Astrocyte (in vitro differentiated cells and primary cell): ENCODE results near the gene DCHS2. TPM values are rescaled to one million over a fixed set of nuclear protein-coding genes. Genes with fewer than 3 reads are reported as not detected.
A peak's percentile ranks its signal among the peaks of the same experiment; 100 is the strongest.

Experiments used
- DNase-seq: peaks from one replicate; pipeline ENCODE4 v3.0.0-alpha.2; 2010; ENCODE audit warnings: low read depth
- FAIRE-seq: peaks from 2 replicates; lab custom pipeline; 2011; peaks lifted over from hg19 to GRCh38; lab: Jason Lieb, UNC
- H2AFZ ChIP-seq: 2 replicates; pipeline ENCODE4 v1.6.0; 2012; ENCODE audit warnings: low read depth, low read length, inconsistent platforms
- H3K27ac ChIP-seq: 2 replicates; pipeline ENCODE4 v1.5.1; 2011; ENCODE audit warnings: low read depth, low read length, inconsistent platforms
- H3K27me3 ChIP-seq: 2 replicates; pipeline ENCODE4 v1.6.0; 2011; ENCODE audit warnings: low read length, inconsistent platforms; ENCODE audit not compliant: insufficient read depth
- H3K36me3 ChIP-seq: 2 replicates; pipeline ENCODE4 v1.5.1; 2011; ENCODE audit warnings: low read length, inconsistent platforms; ENCODE audit not compliant: insufficient read depth
- H3K4me1 ChIP-seq: 2 replicates; pipeline ENCODE4 v1.5.1; 2011; ENCODE audit warnings: low read length, inconsistent platforms; ENCODE audit not compliant: insufficient read depth
- H3K4me2 ChIP-seq: 2 replicates; pipeline ENCODE4 v1.6.0; 2012; ENCODE audit warnings: low read length, inconsistent platforms
- H3K4me3 ChIP-seq: 2 replicates; pipeline ENCODE4 v1.5.1; 2011; ENCODE audit warnings: low read depth, mild to moderate bottlenecking, low read length, inconsistent platforms; ENCODE audit not compliant: insufficient read depth
- H3K79me2 ChIP-seq: 2 replicates; pipeline ENCODE4 v1.6.0; 2012; ENCODE audit warnings: mild to moderate bottlenecking, low read length, inconsistent platforms; ENCODE audit not compliant: insufficient read depth
- H3K9ac ChIP-seq: 2 replicates; pipeline ENCODE4 v1.6.0; 2012; ENCODE audit warnings: mild to moderate bottlenecking, low read length, inconsistent platforms
- H3K9me3 ChIP-seq: 2 replicates; pipeline ENCODE4 v1.5.1; 2012; ENCODE audit warnings: low read depth, mild to moderate bottlenecking, low read length, inconsistent platforms; ENCODE audit not compliant: insufficient read depth
- H4K20me1 ChIP-seq: 2 replicates; pipeline ENCODE4 v1.6.0; 2012; ENCODE audit warnings: low read length, inconsistent platforms; ENCODE audit not compliant: insufficient read depth
- H3K27ac Mint-ChIP-seq: one replicate; pipeline ENCODE4 v1.8.0; 2021; ENCODE audit warnings: mild to moderate bottlenecking, mixed read lengths; ENCODE audit not compliant: unreplicated experiment
- H3K27me3 Mint-ChIP-seq: one replicate; pipeline ENCODE4 v1.8.0; 2021; ENCODE audit warnings: low read depth, mixed read lengths; ENCODE audit not compliant: unreplicated experiment
- H3K36me3 Mint-ChIP-seq: one replicate; pipeline ENCODE4 v1.8.0; 2021; ENCODE audit warnings: low read depth, mixed read lengths; ENCODE audit not compliant: unreplicated experiment
- H3K4me1 Mint-ChIP-seq: one replicate; pipeline ENCODE4 v1.8.0; 2021; ENCODE audit warnings: low read depth, mixed read lengths; ENCODE audit not compliant: unreplicated experiment
- H3K4me3 Mint-ChIP-seq: one replicate; pipeline ENCODE4 v1.8.0; 2021; ENCODE audit warnings: mild to moderate bottlenecking, moderate library complexity, mixed read lengths; ENCODE audit not compliant: unreplicated experiment
- H3K9me3 Mint-ChIP-seq: one replicate; pipeline ENCODE4 v1.8.0; 2021; ENCODE audit warnings: mild to moderate bottlenecking, mixed read lengths; ENCODE audit not compliant: unreplicated experiment
- EZH2 ChIP-seq: IDR thresholded peaks from 2 replicates; pipeline ENCODE4 v1.6.1; 2012; ENCODE audit warnings: mild to moderate bottlenecking, low read length, inconsistent platforms; ENCODE audit not compliant: insufficient read depth
- total RNA-seq: library from RNA; stranded (reverse); gene quantifications from 2 replicates; pipeline ENCODE4 v1.2.1, GENCODE V29; 2021
- TF ChIP-seq, protein P1 (sequence below): IDR thresholded peaks from 2 replicates; pipeline ENCODE4 v1.5.1; 2011; ENCODE audit warnings: low read depth, mild to moderate bottlenecking, inconsistent platforms, low read length, moderate library complexity; ENCODE audit not compliant: insufficient read depth

DCHS2 gene
- total RNA-seq, 1 donor from 2014 or later, result 0.25 TPM

DNA sequence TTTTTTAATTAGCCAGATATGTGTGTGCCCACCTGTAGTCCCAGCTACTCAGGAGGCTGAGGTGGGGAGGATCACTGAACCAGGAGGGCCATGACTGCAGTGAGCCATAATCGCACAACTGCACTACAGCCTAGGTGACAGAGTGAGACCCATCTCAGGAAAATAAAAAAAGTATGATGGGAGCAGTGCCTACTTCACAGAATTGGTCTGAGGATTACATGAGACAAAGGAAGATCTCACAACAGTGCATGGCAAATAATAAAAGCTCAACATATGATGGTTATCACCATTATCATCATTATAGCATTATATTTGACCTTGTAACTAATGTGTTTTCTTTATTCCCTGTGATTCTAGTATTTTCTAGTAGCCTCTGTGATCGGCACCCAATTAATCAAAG lies 19.9 kb upstream of the DCHS2 start:
- Histone ChIP-seq H3K9me3 (no peaks in the 10 kb centered on the region), H3K27me3 (peaks cover 2% of the 10 kb centered on the region), H3K79me2 (no peaks in the 10 kb centered on the region), H4K20me1 (no peaks in the 10 kb centered on the region), H3K36me3 (no peaks in the 10 kb centered on the region), H3K4me2 (no peak overlapping the region), H3K4me3 (no peak overlapping the region), H2AFZ (no peak overlapping the region), H3K27ac (no peak overlapping the region), H3K9ac (no peak overlapping the region), H3K4me1 (no peaks in the 10 kb centered on the region)
- Mint-ChIP-seq H3K36me3 (no peaks in the 10 kb centered on the region), H3K27me3 (no peaks in the 10 kb centered on the region), H3K27ac (no peak overlapping the region), H3K4me1 (peaks cover 4% of the 10 kb centered on the region), H3K9me3 (peaks cover 4% of the 10 kb centered on the region), H3K4me3 (no peak overlapping the region)
- DNase-seq (no peak), FAIRE-seq (no peak)
- TF ChIP-seq EZH2, result no peak
- TF ChIP-seq, protein P1, sequence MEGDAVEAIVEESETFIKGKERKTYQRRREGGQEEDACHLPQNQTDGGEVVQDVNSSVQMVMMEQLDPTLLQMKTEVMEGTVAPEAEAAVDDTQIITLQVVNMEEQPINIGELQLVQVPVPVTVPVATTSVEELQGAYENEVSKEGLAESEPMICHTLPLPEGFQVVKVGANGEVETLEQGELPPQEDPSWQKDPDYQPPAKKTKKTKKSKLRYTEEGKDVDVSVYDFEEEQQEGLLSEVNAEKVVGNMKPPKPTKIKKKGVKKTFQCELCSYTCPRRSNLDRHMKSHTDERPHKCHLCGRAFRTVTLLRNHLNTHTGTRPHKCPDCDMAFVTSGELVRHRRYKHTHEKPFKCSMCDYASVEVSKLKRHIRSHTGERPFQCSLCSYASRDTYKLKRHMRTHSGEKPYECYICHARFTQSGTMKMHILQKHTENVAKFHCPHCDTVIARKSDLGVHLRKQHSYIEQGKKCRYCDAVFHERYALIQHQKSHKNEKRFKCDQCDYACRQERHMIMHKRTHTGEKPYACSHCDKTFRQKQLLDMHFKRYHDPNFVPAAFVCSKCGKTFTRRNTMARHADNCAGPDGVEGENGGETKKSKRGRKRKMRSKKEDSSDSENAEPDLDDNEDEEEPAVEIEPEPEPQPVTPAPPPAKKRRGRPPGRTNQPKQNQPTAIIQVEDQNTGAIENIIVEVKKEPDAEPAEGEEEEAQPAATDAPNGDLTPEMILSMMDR, result no peak

DNA sequence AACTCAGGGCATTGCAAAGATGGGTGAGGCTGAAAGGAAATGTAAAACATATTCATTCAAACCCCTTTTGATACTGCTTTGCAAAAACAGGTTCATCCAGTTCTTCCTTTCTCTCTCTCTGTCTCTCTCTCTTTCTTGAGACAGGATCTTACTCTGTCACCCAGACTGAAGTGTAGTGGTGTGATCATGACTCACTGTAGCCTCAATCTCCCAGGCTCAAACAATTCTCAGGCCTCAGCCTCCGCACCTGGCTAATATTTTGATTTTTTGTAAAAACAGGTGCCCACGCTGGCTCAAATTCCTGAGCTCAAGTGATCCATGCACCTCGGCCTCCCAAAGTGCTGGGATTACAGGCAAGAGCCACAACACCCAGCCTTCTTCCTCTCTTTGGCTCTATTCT lies 15.6 kb upstream of the DCHS2 start:
- Mint-ChIP-seq H3K9me3 (no peaks in the 10 kb centered on the region), H3K27ac (no peak overlapping the region), H3K4me1 (peaks cover 4% of the 10 kb centered on the region), H3K4me3 (no peak overlapping the region), H3K27me3 (peaks cover 2% of the 10 kb centered on the region), H3K36me3 (no peaks in the 10 kb centered on the region)
- no peaks in the 10 kb centered on the region for H3K36me3 ChIP-seq
- no peak overlapping the region for H3K9ac ChIP-seq
- no peak overlapping the region for H2AFZ ChIP-seq
- FAIRE-seq, result no peak
- H3K27me3 ChIP-seq, result peaks cover 2% of the 10 kb centered on the region
- DNase-seq, result no peak
- no peaks in the 10 kb centered on the region for H4K20me1 ChIP-seq
- no peak overlapping the region for H3K4me3 ChIP-seq
- H3K79me2 ChIP-seq, result no peaks in the 10 kb centered on the region
- no peak overlapping the region for H3K4me2 ChIP-seq
- H3K4me1 ChIP-seq, result no peaks in the 10 kb centered on the region
- no peak for TF ChIP-seq EZH2
- TF ChIP-seq, protein P1, result no peak
- no peaks in the 10 kb centered on the region for H3K9me3 ChIP-seq
- H3K27ac ChIP-seq, result no peak overlapping the region

DNA sequence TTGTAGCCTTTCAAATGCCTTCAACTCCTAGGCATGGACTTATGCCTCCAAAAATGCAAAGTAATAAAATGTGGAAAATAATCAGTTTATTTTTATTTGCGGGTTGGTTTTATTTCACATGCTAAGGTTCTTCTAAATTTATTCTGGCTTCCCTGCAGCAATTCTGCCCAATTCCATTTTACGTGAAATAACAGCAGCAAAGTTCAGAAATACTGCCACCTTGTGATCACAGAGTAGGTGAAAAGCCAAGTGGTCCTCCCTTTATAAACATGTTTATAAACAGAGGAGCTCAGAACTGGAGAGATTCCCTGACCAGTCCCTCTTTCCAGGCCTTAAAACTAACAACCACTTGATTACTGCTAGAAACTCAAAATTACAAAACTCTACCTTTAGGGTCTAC lies 14.7 kb upstream of the DCHS2 start:
- Mint-ChIP-seq H3K27ac (no peak overlapping the region), H3K9me3 (no peaks in the 10 kb centered on the region), H3K27me3 (peaks cover 2% of the 10 kb centered on the region), H3K4me1 (peaks cover 4% of the 10 kb centered on the region), H3K36me3 (no peaks in the 10 kb centered on the region), H3K4me3 (no peak overlapping the region)
- H2AFZ ChIP-seq, result no peak overlapping the region
- DNase-seq, result no peak
- no peaks in the 10 kb centered on the region for H4K20me1 ChIP-seq
- H3K4me3 ChIP-seq, result no peak overlapping the region
- no peaks in the 10 kb centered on the region for H3K36me3 ChIP-seq
- H3K79me2 ChIP-seq, result no peaks in the 10 kb centered on the region
- no peak overlapping the region for H3K9ac ChIP-seq
- H3K4me1 ChIP-seq, result no peaks in the 10 kb centered on the region
- H3K4me2 ChIP-seq, result no peak overlapping the region
- FAIRE-seq, result no peak
- H3K9me3 ChIP-seq, result no peaks in the 10 kb centered on the region
- H3K27me3 ChIP-seq, result peaks cover 2% of the 10 kb centered on the region
- H3K27ac ChIP-seq, result no peak overlapping the region
- TF ChIP-seq, protein P1, result peak; percentile 45
- no peak for TF ChIP-seq EZH2
